ENCODE measurements around the gene DNAJC13. TPM values are rescaled to one million over a fixed set of nuclear protein-coding genes. Genes with fewer than 3 reads are reported as not detected.

Gene DNAJC13
- total and polyA plus RNA-seq, 2 of the 8 experiments (the other 6 are each of a cell fraction or from before 2014, with no cell fraction given) = 7.9 to 28.8 TPM

GRCh38 chr3:132538072-132538471, 120.8 kb downstream of the DNAJC13 start (continued):
- TF ChIP-seq KDM1A (IDR thresholded peaks at IDR 0.05; ENCODE audit: borderline replicate concordance, low read length) (no peak), GTF2F1 (IDR thresholded peaks at IDR 0.05; ENCODE audit: borderline replicate concordance, low read depth, low read length) (no peak), CHD2 (IDR thresholded peaks at IDR 0.05; ENCODE audit: low read length) (no peak), CTCF (IDR thresholded peaks at IDR 0.05; ENCODE audit: control extremely low read depth in 1 of 3, insufficient read depth in 1 of 3, low read depth in 1 of 3, low read length in 3 of 3) (no peak)
